ENCODE results near the gene CDK3. TPM values are rescaled to one million over a fixed set of nuclear protein-coding genes. Genes with fewer than 3 reads are reported as not detected.

The CDK3 gene
- total RNA-seq, 1 experiment from 2014 or later, result 11.7 TPM

GRCh38 chr17:76003915-76004314 is 3.3 kb downstream of the CDK3 start:
- peaks cover 2 to 9% of the 10 kb centered on the region in 2 experiments for H3K4me1 Mint-ChIP-seq
- no CpG with 5 or more reads among the region's 6 CpGs for WGBS (ENCODE audit: extremely low coverage, insufficient read length, low lambda C conversion rate)
- H3K14ac ChIP-seq (ENCODE audit: insufficient read depth, low read length), result no peak overlapping the region

More at GRCh38 chr17:76003915-76004314, 3.3 kb downstream of the CDK3 start:
- no peak overlapping the region for H3T11ph ChIP-seq (ENCODE audit: low read length)
- H3K4me2 ChIP-seq (ENCODE audit: insufficient read depth, insufficient read length, low read length), result no peak overlapping the region
- H3K4ac ChIP-seq (ENCODE audit: low read depth, low read length), result no peak overlapping the region
- peaks cover 2% of the 10 kb centered on the region for H4K20me1 ChIP-seq (ENCODE audit: control insufficient read depth, insufficient read depth, insufficient read length)
- no peak overlapping the region for H4K5ac ChIP-seq (ENCODE audit: insufficient read length, low read depth, low read length)
- H3K27me3 ChIP-seq (ENCODE audit: insufficient read depth, low read length), result no peaks in the 10 kb centered on the region
- H3K56ac ChIP-seq (ENCODE audit: insufficient read length, low read depth, low read length), result no peak overlapping the region
- no peak overlapping the region for H2BK15ac ChIP-seq (ENCODE audit: low read depth, low read length)
- H2BK20ac ChIP-seq (ENCODE audit: low read depth, low read length, poor library complexity, severe bottlenecking), result no peak overlapping the region
- H3K4me3 Mint-ChIP-seq, result no peak overlapping the region
- H4K91ac ChIP-seq (ENCODE audit: insufficient read length, low read depth, low read length), result no peak overlapping the region
- no peak overlapping the region for H3K9ac ChIP-seq (ENCODE audit: extremely low read depth, insufficient read length, low read length)
- no peaks in the 10 kb centered on the region for H3K23me2 ChIP-seq (ENCODE audit: insufficient read length, low read depth, low read length, poor library complexity, severe bottlenecking)
- no peak for TF ChIP-seq CTCF (conservative IDR thresholded peaks at IDR 0.05)
- no peak overlapping the region for H2BK5ac ChIP-seq (ENCODE audit: insufficient read length, low read length)
- DNase-seq, result no peak
- H3K4me1 ChIP-seq (ENCODE audit: insufficient read depth, low read length), result no peaks in the 10 kb centered on the region
- no peak overlapping the region for H3K18ac ChIP-seq (ENCODE audit: insufficient read length, low read depth, low read length)
- H3K27ac ChIP-seq (ENCODE audit: insufficient read length, low read depth, low read length), result no peak overlapping the region
- H3K9me3 ChIP-seq (ENCODE audit: control insufficient read depth, low read depth, low read length), result no peaks in the 10 kb centered on the region
- no peak overlapping the region for H3K23ac ChIP-seq (ENCODE audit: insufficient read length, low read depth, low read length)
- H3K27ac Mint-ChIP-seq, result no peak overlapping the region
- H2AK5ac ChIP-seq (ENCODE audit: insufficient read length, low read length), result no peak overlapping the region
- no peaks in the 10 kb centered on the region for H3K79me1 ChIP-seq (ENCODE audit: insufficient read depth, low read depth, low read length, poor library complexity, severe bottlenecking)
- no peaks in the 10 kb centered on the region; a peak in 1 of 5 replicates for H3K9me3 Mint-ChIP-seq
- H3K79me2 ChIP-seq (ENCODE audit: insufficient read depth, low read length), result no peaks in the 10 kb centered on the region
- no peak overlapping the region for H2BK120ac ChIP-seq (ENCODE audit: low read depth, low read length, poor library complexity, severe bottlenecking)
- H4K8ac ChIP-seq (replicated peaks; ENCODE audit: insufficient read length, low read depth, low read length), result no peak overlapping the region
- H2BK12ac ChIP-seq (ENCODE audit: insufficient read length, low read depth, low read length), result no peak overlapping the region
- no peaks in the 10 kb centered on the region for H3K27me3 Mint-ChIP-seq (ENCODE audit: low read depth)
- H3K36me3 Mint-ChIP-seq (ENCODE audit: insufficient read depth in 1 of 3, low read depth in 3 of 3), result peaks cover 0 to 18% (median 9%) of the 10 kb centered on the region in 3 experiments; a peak in 5 of 7 replicates
- no peak overlapping the region for H2AFZ ChIP-seq (ENCODE audit: low read length)

Measured in H9 (cell line).